CD14-positive monocyte (primary cell): Measurements from ENCODE around the gene TNFRSF13B. TPM values are rescaled to one million over a fixed set of nuclear protein-coding genes. Genes with fewer than 3 reads are reported as not detected.

Experiments used
- DNase-seq, 3 donors: peaks; one replicate each; pipeline ENCODE4 v3.0.0-alpha.2; 2011 to 2022
- H2AFZ ChIP-seq: 2 replicates; pipeline ENCODE4 v1.6.0; 2012; ENCODE audit warnings: mild to moderate bottlenecking, low read depth, low read length, inconsistent platforms; ENCODE audit not compliant: insufficient read depth, poor library complexity, severe bottlenecking
- H3K27ac ChIP-seq, 2 donors: 1 replicate in 1 of 2; 2 replicates in 1 of 2; pipeline ENCODE4 v1.5.1; 2012 to 2013; ENCODE audit warnings: low read length in 2 of 2, control low read depth in 1 of 2, inconsistent platforms in 1 of 2, low read depth in 1 of 2, mild to moderate bottlenecking in 1 of 2
- H3K27me3 ChIP-seq, 2 donors: one replicate each; pipeline versions ENCODE4 v1.6.0 to v1.6.1; 2011 to 2013; ENCODE audit warnings: low read length in 2 of 2; ENCODE audit not compliant: control insufficient read depth in 2 of 2, insufficient read depth in 2 of 2
- H3K36me3 ChIP-seq, 2 donors: replicated peaks in 1 of 2; 1 replicate in 1 of 2; 2 replicates in 1 of 2; pipeline versions ENCODE4 v1.5.1 to v1.6.1; 2012 to 2013; ENCODE audit warnings: low read length in 2 of 2, control low read depth in 1 of 2, inconsistent platforms in 1 of 2, mild to moderate bottlenecking in 1 of 2; ENCODE audit not compliant: insufficient read depth in 2 of 2, control insufficient read depth in 1 of 2
- H3K4me1 ChIP-seq, 2 donors: 1 replicate in 1 of 2; 2 replicates in 1 of 2; pipeline versions ENCODE4 v1.5.1 to v1.6.1; 2012 to 2013; ENCODE audit warnings: low read length in 2 of 2, control low read depth in 1 of 2, inconsistent platforms in 1 of 2, mild to moderate bottlenecking in 1 of 2, moderate library complexity in 1 of 2; ENCODE audit not compliant: insufficient read depth in 2 of 2, control insufficient read depth in 1 of 2
- H3K4me2 ChIP-seq: replicated peaks from 2 replicates; pipeline ENCODE3; 2012; ENCODE audit warnings: low read length, moderate library complexity, mild to moderate bottlenecking; ENCODE audit not compliant: poor library complexity, severe bottlenecking; ENCODE audit errors: extremely low read depth
- H3K4me3 ChIP-seq, 3 experiments: fragments of 200-600 bp in 1 of 3; sonication (generic) in 1 of 3; replicated peaks in 1 of 3; 1 replicate in 2 of 3; 2 replicates in 1 of 3; pipeline ENCODE4 v1.5.1; 2011 to 2013; ENCODE audit warnings: low read length in 3 of 3, mild to moderate bottlenecking in 3 of 3, control low read depth in 2 of 3, low read depth in 2 of 3, inconsistent platforms in 1 of 3, moderate library complexity in 1 of 3
- H3K79me2 ChIP-seq: 2 replicates; pipeline ENCODE4 v1.6.0; 2012; ENCODE audit warnings: mild to moderate bottlenecking, control low read depth, inconsistent platforms, low read length, moderate library complexity; ENCODE audit not compliant: insufficient read depth
- H3K9ac ChIP-seq: 2 replicates; pipeline ENCODE4 v1.6.0; 2017; ENCODE audit warnings: low read length, mild to moderate bottlenecking; ENCODE audit not compliant: insufficient read depth, poor library complexity, severe bottlenecking
- H3K9me3 ChIP-seq, 2 donors: replicated peaks in 1 of 2; 1 replicate in 1 of 2; 2 replicates in 1 of 2; pipeline versions ENCODE4 v1.5.1 to v1.6.1; 2012 to 2013; ENCODE audit warnings: low read length in 2 of 2, control low read depth in 1 of 2; ENCODE audit not compliant: control insufficient read depth in 1 of 2, insufficient read depth in 1 of 2
- H4K20me1 ChIP-seq: 2 replicates; pipeline ENCODE4 v1.6.0; 2012; ENCODE audit warnings: mild to moderate bottlenecking, low read length, control low read depth, moderate library complexity; ENCODE audit not compliant: insufficient read depth
- H3K27ac Mint-ChIP-seq, 7 donors: one replicate each; pipeline ENCODE4 v1.8.0; 2020; ENCODE audit warnings: mild to moderate bottlenecking in 7 of 7, mixed read lengths in 7 of 7, moderate library complexity in 6 of 7, inconsistent platforms in 2 of 7
- H3K27me3 Mint-ChIP-seq, 3 donors: one replicate each; pipeline ENCODE4 v1.8.0; 2021 to 2022; ENCODE audit warnings: low read depth in 3 of 3, mild to moderate bottlenecking in 3 of 3, mixed read lengths in 3 of 3, moderate library complexity in 3 of 3, inconsistent platforms in 1 of 3
- H3K36me3 Mint-ChIP-seq, 2 donors: one replicate each; pipeline ENCODE4 v1.8.0; 2020; ENCODE audit warnings: mixed read lengths in 2 of 2, inconsistent platforms in 1 of 2, mild to moderate bottlenecking in 1 of 2
- H3K4me1 Mint-ChIP-seq: one replicate; pipeline ENCODE4 v1.8.0; 2020; ENCODE audit warnings: mild to moderate bottlenecking, mixed read lengths
- H3K4me3 Mint-ChIP-seq, 2 donors: one replicate each; pipeline ENCODE4 v1.8.0; 2020; ENCODE audit warnings: mild to moderate bottlenecking in 2 of 2, mixed read lengths in 2 of 2, moderate library complexity in 1 of 2
- H3K9me3 Mint-ChIP-seq, 7 donors: one replicate each; pipeline ENCODE4 v1.8.0; 2020 to 2022; ENCODE audit warnings: mixed read lengths in 7 of 7, mild to moderate bottlenecking in 6 of 7, moderate library complexity in 6 of 7, inconsistent platforms in 2 of 7
- WGBS: methylation state at CpG from one replicate; pipeline ENCODE4 v1.1.5; 2013; ENCODE audit warnings: missing lambda C conversion rate; ENCODE audit not compliant: insufficient coverage; 5-methylcytosine and 5-hydroxymethylcytosine counted together
- intact Hi-C, 2 donors: fragments of 100-400 bp; cut with micrococcal nuclease; formaldehyde crosslinking; loops; one replicate each; pipeline versions ENCODE4 v1.15.0 to v1.15.1; 2023
- polyA plus RNA-seq, 3 donors: library from polyadenylated mRNA; depleted of rRNA in 1 of 3; unstranded in 2 of 3; stranded (reverse) in 1 of 3; fragments of 300-500 nt in 2 of 3; fragments of >200 nt in 1 of 3; fragmentation: Illumina TruSeq in 2 of 3; gene quantifications; 1 replicate in 2 of 3; 2 replicates in 1 of 3; pipeline ENCODE4 v1.2.3, GENCODE V29; 2012 to 2021
- TF ChIP-seq, protein P1 (sequence below): fragments of 200-600 bp; IDR thresholded peaks from one replicate; pipeline ENCODE4 v1.8.0; 2022; ENCODE audit warnings: antibody characterized with exemption, mild to moderate bottlenecking

Gene TNFRSF13B
- polyA plus RNA-seq, 3 donors = 0.21 to 0.47 TPM; not detected in 1

- Histone ChIP-seq H3K36me3 (no peaks in the 10 kb centered on the region), H4K20me1 (no peaks in the 10 kb centered on the region), H3K27ac (no peak overlapping the region), H3K79me2 (no peaks in the 10 kb centered on the region), H2AFZ (no peak overlapping the region), H3K4me2 (no peak overlapping the region), H3K4me1 (no peaks in the 10 kb centered on the region), H3K4me3 (no peak overlapping the region), H3K9ac (no peak overlapping the region), H3K9me3 (no peaks in the 10 kb centered on the region), H3K27me3 (no peaks in the 10 kb centered on the region)
- TF ChIP-seq, protein P1, sequence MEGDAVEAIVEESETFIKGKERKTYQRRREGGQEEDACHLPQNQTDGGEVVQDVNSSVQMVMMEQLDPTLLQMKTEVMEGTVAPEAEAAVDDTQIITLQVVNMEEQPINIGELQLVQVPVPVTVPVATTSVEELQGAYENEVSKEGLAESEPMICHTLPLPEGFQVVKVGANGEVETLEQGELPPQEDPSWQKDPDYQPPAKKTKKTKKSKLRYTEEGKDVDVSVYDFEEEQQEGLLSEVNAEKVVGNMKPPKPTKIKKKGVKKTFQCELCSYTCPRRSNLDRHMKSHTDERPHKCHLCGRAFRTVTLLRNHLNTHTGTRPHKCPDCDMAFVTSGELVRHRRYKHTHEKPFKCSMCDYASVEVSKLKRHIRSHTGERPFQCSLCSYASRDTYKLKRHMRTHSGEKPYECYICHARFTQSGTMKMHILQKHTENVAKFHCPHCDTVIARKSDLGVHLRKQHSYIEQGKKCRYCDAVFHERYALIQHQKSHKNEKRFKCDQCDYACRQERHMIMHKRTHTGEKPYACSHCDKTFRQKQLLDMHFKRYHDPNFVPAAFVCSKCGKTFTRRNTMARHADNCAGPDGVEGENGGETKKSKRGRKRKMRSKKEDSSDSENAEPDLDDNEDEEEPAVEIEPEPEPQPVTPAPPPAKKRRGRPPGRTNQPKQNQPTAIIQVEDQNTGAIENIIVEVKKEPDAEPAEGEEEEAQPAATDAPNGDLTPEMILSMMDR = no peak
- Mint-ChIP-seq H3K27ac (peak overlapping the region in 1 of 7 donors; percentile 35), H3K27me3 (peaks cover 0 to 17% (median 14%) of the 10 kb centered on the region in 3 donors), H3K36me3 (no peaks in the 10 kb centered on the region), H3K4me3 (no peak overlapping the region), H3K9me3 (no peaks in the 10 kb centered on the region), H3K4me1 (no peaks in the 10 kb centered on the region)
- no peak for DNase-seq
- WGBS = 40% methylated on average over 1 of the region's 6 CpGs
- intact Hi-C loops = no loop called here
Measured at GRCh38 chr17:16936536-16937310, 35.2 kb downstream of the TNFRSF13B start.

DNA sequence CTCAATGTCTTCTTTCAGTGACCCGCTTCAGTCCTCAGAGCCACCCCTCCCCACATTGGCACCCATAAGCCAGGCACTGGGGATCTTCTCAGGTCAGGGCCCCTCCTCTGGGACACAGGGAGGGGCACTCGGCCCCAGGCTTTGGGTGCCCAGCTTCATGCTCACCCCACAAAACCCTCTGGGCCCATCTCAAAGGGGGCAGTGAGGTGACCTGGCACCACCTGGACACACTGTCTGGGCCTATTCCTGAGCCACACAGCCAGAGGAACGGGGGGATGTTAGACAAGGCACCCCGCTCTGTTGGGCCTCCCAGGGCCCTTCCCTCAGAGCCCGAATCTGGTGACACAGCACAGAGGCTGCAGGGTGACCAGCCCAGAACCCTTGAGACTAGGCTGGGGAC, 36.1 kb downstream of the TNFRSF13B start:
- no peak overlapping the region for H3K4me3 ChIP-seq
- no peaks in the 10 kb centered on the region for H3K79me2 ChIP-seq
- H3K36me3 ChIP-seq = no peaks in the 10 kb centered on the region
- H2AFZ ChIP-seq = no peak overlapping the region
- no peak overlapping the region for H3K4me2 ChIP-seq
- TF ChIP-seq, protein P1 = no peak
- no peaks in the 10 kb centered on the region for H3K9me3 ChIP-seq
- no peak for DNase-seq
- no peaks in the 10 kb centered on the region for H4K20me1 ChIP-seq
- H3K27ac ChIP-seq = no peak overlapping the region
- 99% methylated on average over 5 of the region's 5 CpGs for WGBS
- H3K4me3 Mint-ChIP-seq = no peak overlapping the region
- H3K9ac ChIP-seq = no peak overlapping the region
- H3K27ac Mint-ChIP-seq = no peak overlapping the region
- H3K36me3 Mint-ChIP-seq = no peaks in the 10 kb centered on the region
- H3K4me1 ChIP-seq = no peaks in the 10 kb centered on the region
- H3K4me1 Mint-ChIP-seq = no peaks in the 10 kb centered on the region
- intact Hi-C loops = no loop called here
- H3K27me3 Mint-ChIP-seq = peaks cover 0 to 14% (median 14%) of the 10 kb centered on the region in 3 donors
- no peaks in the 10 kb centered on the region for H3K27me3 ChIP-seq
- no peaks in the 10 kb centered on the region for H3K9me3 Mint-ChIP-seq
